Medulla oblongata (tissue), 1 donor: Measurements from ENCODE around the gene USE1.

Experiments
- DNase-seq: peaks from one replicate; pipeline ENCODE4 v3.0.0-alpha.2; 2015; ENCODE audit errors: extremely low spot score

USE1 gene

GRCh38 chr19:17205237-17206140, 9.7 kb upstream of the USE1 start:
- peak; percentile 28 for DNase-seq

GRCh38 chr19:17206736-17207581, 8.2 kb upstream of the USE1 start:
- no peak for DNase-seq

GRCh38 chr19:17209126-17210036, 5.8 kb upstream of the USE1 start:
- no peak for DNase-seq

- no peak for DNase-seq
Measured at GRCh38 chr19:17210296-17210695, 4.9 kb upstream of the USE1 start.

GRCh38 chr19:17211547-17212446, 3.4 kb upstream of the USE1 start:
- DNase-seq: no peak

- DNase-seq: no peak
Measured at GRCh38 chr19:17213334-17213733, 1.8 kb upstream of the USE1 start.

- DNase-seq: no peak
Measured at GRCh38 chr19:17214508-17215126, 540 bp upstream of the USE1 start.

- no peak for DNase-seq
Measured at GRCh38 chr19:17216058-17216670, 1.0 kb downstream of the USE1 start.

- DNase-seq: no peak
Measured at GRCh38 chr19:17219286-17219685, 4.1 kb downstream of the USE1 start.

GRCh38 chr19:17220207-17220758, 5.1 kb downstream of the USE1 start:
- DNase-seq: no peak

GRCh38 chr19:17225053-17225452, 9.9 kb downstream of the USE1 start:
- no peak for DNase-seq

- peak; percentile 99 for DNase-seq
Measured at GRCh38 chr19:17226002-17226933, 11.1 kb downstream of the USE1 start, which contains the start of gene OCEL1. OCEL1 (plus strand) TSS chr19:17226226; CDS start chr19:17226248, 22 bp downstream.

GRCh38 chr19:17227798-17228367, 12.7 kb downstream of the USE1 start:
- DNase-seq: no peak

- no peak for DNase-seq
Measured at GRCh38 chr19:17229890-17230289, 14.7 kb downstream of the USE1 start.

- DNase-seq: no peak
Measured at GRCh38 chr19:17232258-17232657, 17.1 kb downstream of the USE1 start.

- DNase-seq: no peak
Measured at GRCh38 chr19:17234911-17235299, 19.7 kb downstream of the USE1 start.

GRCh38 chr19:17235300-17235970, 20.3 kb downstream of the USE1 start:
- peak; percentile 60 for DNase-seq
